HG03439 (cell line): ENCODE results near the gene ARMC9.

Source experiments
- ATAC-seq: cut with Tn5 transposase; IDR thresholded peaks from one replicate; pipeline ENCODE4 v1.9.1; 2021; ENCODE audit warnings: mild to moderate bottlenecking, moderate library complexity; ENCODE audit not compliant: unreplicated experiment

Gene ARMC9

DNA sequence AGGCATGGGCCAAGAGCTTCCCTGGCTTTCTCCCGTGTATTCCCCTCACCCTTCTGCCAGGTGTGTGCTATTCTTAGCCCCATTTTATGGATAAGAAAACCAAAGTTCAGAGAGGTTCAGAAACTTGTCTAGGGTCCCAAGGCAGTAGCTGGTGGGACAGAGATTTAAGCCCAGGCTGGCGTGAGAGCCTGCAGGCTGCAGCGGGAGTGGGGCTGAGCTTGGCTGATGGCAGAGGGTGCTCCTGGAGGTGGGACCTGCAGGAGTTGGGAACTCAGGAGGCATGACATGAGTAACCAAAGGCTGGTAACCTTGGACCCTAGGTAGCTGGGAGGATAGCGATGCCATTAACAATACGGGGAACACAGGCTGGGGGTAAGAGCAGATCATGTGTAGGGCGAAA lies 109.8 kb downstream of the ARMC9 start:
- ATAC-seq: no peak

DNA sequence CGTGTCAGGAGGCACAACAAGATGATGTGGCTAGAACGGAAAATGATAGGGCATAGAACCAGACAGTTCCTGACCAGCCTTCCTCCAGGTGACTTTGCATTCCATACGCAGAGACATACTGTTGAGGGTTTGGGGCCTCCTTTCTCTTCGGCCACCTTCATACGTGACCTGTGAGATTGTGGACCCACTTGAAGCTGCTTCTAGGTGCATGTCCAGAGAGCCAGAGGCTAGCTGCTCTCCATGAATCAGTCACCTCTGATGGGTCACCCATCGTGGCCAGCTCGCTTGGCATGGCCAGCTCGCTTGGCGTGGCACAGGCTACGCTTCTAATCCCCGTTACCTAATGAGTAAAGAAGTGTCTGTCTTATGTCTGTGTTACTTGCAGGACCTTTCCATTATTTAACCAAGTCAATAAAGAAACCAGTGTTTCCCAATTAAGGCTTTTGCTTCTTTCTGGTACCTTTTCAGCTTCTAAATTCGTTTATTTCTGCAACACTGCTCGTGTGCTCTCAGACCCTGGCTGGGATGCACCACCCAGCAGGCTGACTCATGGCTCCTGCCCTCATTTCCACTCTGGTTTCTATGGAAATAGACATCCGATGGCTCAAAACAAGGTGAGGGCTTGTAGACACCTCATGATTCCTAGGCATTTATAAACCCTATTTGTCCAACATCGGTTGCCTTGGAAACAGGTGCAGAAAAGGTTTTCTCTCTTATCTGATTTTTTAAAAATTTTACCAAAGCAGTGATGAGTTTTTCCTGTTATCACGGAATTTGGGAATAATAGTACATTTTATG lies 110.4 kb downstream of the ARMC9 start:
- no peak for ATAC-seq

DNA sequence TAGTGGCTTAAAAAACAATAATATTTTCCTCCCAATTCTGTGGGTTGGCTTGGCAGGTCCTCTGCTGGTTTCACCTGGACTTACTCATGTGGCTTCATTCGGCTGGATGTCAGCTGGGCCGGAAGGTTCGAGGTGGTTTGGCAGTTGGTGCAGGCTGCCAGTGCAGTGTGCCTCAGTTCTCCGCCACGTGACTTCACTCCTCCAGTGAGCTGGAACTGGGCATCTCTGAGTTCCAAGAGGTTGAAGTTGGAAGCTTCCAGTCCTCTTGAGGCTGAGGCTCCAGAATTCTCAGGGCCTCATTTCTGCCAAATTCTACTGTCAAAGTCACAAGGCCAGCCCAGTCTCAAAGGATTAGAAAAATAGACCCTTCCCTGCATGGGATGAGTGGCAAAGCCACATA lies 113.6 kb downstream of the ARMC9 start:
- ATAC-seq: no peak

GRCh38 chr2:231315896-231316295 lies 117.5 kb downstream of the ARMC9 start:
- no peak for ATAC-seq

DNA sequence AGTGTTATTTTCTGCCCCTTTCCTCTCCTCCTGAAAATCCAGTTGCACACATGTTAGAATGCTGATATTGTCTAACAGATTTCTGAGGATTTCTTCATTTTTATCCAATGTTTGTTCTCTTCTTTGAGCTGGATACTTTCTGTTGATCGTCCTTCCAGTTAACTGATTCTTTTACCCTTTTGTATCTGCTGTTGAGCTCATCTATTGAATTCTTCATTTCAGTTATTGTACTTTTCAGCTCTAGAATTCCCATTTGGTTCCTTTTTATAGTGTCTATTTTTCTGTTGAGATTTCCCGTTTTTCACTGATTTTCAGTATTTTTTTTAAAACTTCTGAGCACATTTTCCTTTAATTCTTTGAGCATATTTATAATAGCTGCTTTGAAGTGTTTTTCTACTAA lies 119.1 kb downstream of the ARMC9 start:
- ATAC-seq: no peak

DNA sequence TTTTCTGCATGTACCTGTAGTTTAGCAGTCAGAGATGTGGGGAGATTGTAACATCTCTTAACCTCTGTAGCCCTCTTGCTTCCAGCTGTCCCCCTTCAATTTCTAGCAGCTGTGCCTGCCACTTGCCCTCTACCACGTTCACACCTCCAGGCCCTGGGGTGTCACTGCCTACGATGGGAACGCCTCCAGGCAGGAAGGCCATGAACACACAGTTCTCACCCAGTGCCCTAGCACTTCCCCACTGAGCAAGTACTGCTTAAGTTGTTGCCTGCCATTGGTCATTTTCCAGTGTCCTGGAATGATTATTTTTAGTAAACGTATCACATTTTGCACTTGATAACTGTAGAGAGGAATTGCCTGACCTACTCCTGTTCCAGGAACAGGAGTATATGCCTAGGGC lies 120.0 kb downstream of the ARMC9 start:
- ATAC-seq: no peak

DNA sequence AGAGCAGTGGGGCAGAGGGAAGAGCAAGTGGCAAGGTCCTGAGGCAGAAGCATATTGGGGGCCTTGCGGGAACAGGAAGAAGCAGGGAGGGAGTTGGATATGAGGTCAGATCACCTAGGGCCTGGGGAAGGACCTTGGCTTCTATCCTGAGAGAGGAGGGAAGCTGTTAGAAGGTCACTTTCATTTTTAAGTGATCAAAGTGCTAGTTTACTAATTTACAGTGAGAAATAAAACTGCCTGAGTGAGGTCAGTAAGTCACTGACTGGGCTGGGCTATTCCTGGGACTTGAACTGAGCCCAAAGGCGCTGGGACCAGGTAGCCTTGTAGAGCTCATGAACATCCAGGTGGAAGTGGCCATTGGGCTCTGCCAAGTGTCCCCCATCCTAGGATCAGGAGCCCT lies 120.5 kb downstream of the ARMC9 start:
- ATAC-seq: no peak

DNA sequence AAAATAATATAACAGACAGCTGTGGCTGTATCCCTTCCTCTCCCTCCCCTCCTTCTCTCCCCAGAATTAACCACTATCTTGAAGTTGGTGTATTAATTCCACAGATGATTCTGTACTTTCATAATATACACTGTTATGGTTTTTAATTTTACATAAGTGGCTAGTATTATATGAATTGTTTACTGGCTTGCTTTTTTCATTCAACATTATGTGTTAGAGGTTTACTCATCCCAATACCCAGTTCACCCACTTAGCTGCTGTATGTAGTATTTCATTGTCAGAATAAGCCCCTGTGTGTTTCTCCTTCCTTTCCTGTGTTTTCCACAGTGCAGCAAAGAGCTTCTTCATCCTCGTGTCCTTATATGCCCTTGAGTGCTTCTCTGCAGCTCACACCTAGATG lies 121.4 kb downstream of the ARMC9 start:
- no peak for ATAC-seq

DNA sequence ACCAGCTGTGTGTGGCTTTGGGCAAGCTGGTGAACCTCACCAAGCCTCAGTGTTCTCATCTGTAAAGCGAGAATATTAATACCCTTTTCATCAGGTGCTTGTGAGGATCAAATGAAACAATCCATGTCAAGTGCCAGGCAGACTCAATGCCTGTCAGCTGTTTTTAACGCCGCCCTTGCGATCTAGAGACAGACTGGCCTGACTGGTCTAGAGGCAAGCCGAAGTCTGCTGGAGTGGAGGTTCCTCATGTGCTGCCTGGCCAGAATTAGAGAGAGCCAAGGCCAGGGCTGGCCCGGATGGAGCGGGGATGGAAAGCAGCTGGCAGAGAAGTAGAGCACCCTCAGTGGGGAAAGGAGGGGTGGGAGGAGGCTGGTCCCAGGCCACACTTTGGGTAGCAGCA lies 122.6 kb downstream of the ARMC9 start:
- ATAC-seq: no peak

GRCh38 chr2:231321556-231322334 lies 123.3 kb downstream of the ARMC9 start:
- ATAC-seq: no peak

DNA sequence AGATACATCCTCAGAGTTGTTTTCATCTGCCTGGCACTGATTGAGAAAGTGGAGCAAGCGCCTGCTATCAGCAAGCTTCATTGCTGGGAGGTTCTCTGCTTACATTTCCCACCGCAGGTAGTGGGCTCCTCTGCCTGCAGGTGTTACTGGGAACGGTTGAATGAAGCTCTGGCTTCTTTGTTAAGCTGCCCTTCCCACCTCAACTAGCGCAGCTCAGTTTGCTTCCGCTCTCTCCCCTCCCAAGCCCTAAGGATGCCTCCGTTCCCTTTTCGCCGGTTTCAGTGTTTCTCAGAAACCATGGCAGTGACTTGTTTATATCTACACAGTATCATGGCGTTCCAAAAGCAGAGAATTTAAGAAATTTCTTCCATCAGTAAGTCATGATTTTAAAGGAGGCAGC lies 124.9 kb downstream of the ARMC9 start:
- ATAC-seq: no peak

- no peak for ATAC-seq
These were observed 127.4 kb downstream of the ARMC9 start for GRCh38 chr2:231325826-231326225.

DNA sequence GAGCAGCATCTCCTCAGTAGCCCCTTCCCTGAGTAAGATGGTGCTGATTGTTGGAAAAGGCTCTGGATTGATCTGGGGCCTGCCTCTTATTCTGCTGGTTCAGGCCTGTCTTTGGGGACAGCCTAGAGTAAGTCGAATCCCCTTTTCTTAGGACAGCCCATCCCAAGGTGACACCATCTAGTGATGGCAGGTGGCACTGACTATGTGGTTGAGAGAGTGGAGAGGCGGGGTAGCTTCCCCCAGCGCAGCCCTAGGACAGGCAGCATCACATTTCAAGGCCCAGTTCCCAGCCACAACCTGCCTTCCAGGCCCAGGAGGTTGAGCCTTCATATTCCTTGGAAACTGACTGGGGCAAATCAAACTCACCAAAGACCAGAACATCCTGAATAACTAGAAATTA lies 128.0 kb downstream of the ARMC9 start:
- ATAC-seq: no peak

- ATAC-seq: no peak
These were observed 131.9 kb downstream of the ARMC9 start for GRCh38 chr2:231330311-231330710.

DNA sequence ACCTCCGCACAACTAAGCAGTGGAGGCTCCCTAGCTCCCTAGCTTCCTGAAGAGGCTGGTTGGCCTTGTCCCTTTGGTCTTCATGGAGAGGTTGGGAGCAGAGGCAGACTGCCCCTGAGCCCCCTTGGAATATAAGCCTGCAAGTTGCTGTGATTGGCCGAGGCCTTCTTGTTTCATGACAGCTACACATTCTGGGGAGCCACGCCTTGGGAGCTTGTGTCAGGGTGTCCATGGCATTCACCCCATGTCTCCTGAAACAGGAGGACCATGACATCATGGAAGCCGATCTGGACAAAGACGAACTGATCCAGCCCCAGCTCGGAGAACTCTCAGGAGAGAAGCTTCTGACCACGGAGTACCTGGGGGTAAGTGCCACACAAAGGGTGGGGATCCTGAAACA lies 133.1 kb downstream of the ARMC9 start:
- ATAC-seq: no peak

GRCh38 chr2:231332388-231332787 lies 134.0 kb downstream of the ARMC9 start:
- ATAC-seq: no peak

- ATAC-seq: no peak
These were observed 134.6 kb downstream of the ARMC9 start for GRCh38 chr2:231332872-231333500.

GRCh38 chr2:231334179-231334930 lies 135.9 kb downstream of the ARMC9 start:
- no peak for ATAC-seq

GRCh38 chr2:231334981-231335380 lies 136.6 kb downstream of the ARMC9 start:
- no peak for ATAC-seq

GRCh38 chr2:231335591-231335990 lies 137.2 kb downstream of the ARMC9 start:
- no peak for ATAC-seq

DNA sequence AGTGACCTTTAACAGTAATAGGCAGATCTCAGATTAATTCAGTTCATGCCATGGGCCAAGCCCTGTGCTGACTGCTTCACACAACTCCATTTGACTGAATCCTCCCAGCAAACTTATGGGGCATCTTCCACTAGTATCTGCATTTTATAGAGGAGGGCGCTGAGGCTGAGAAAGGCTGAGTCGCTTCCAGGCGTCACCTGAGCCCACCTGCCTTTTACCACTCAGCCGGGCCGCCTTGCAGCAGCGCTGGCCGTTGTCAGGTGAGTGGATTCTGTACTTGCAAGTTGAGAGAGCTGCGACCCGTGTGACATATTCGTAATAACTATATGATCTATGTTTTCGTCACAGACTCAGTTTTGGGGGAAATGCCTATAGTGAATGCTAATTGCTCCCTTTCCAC lies 137.8 kb downstream of the ARMC9 start:
- no peak for ATAC-seq
